Muscle of arm (tissue), 12 donors: ENCODE results near the gene ST6GALNAC4. TPM values are rescaled to one million over a fixed set of nuclear protein-coding genes. Genes with fewer than 3 reads are reported as not detected.
"Not testable (repeated sequence)": the region's sequence is repeated elsewhere in the genome, so short reads cannot be mapped to it uniquely, and the experiment has no call there.

Experiments used
- DNase-seq: peaks from one replicate; pipeline ENCODE4 v3.0.0-alpha.2; 2013
- polyA plus RNA-seq, 12 donors: library from polyadenylated mRNA; unstranded; fragments of 120-200 nt; gene quantifications; one replicate each; pipeline ENCODE4 v1.2.1, GENCODE V29; 2013; ENCODE audit not compliant: insufficient read length in 12 of 12

ST6GALNAC4 gene
- polyA plus RNA-seq, 12 donors: 20.8 to 50.5 (median 32.7) TPM; not detected in 1

GRCh38 chr9:127893392-127893791 is 23.4 kb downstream of the ST6GALNAC4 start:
- no peak for DNase-seq

- DNase-seq: no peak
Observed at GRCh38 chr9:127892831-127893230, 24.0 kb downstream of the ST6GALNAC4 start.

- DNase-seq: no peak
Observed at GRCh38 chr9:127890053-127890452, 26.8 kb downstream of the ST6GALNAC4 start.

GRCh38 chr9:127887792-127888191 is 29.0 kb downstream of the ST6GALNAC4 start:
- no peak for DNase-seq

- no peak for DNase-seq
Observed at GRCh38 chr9:127886401-127886972, 30.4 kb downstream of the ST6GALNAC4 start.

- DNase-seq: no peak
Observed at GRCh38 chr9:127885508-127886281, 31.1 kb downstream of the ST6GALNAC4 start.

- no peak for DNase-seq
Observed at GRCh38 chr9:127884976-127885490, 31.8 kb downstream of the ST6GALNAC4 start.

GRCh38 chr9:127884427-127884911 is 32.4 kb downstream of the ST6GALNAC4 start:
- no peak for DNase-seq

- DNase-seq: no peak
Observed at GRCh38 chr9:127883959-127884358, 32.9 kb downstream of the ST6GALNAC4 start.

- not testable (repeated sequence) for DNase-seq
Observed at GRCh38 chr9:127881715-127882114, 35.1 kb downstream of the ST6GALNAC4 start.

GRCh38 chr9:127880143-127880542 is 36.7 kb downstream of the ST6GALNAC4 start:
- DNase-seq: no peak

GRCh38 chr9:127878652-127879390 is 38.0 kb downstream of the ST6GALNAC4 start:
- DNase-seq: no peak

- DNase-seq: no peak
Observed at GRCh38 chr9:127878001-127878651, 38.7 kb downstream of the ST6GALNAC4 start.

- DNase-seq: no peak
Observed at GRCh38 chr9:127877566-127877998, 39.3 kb downstream of the ST6GALNAC4 start, which contains the start of gene AK1. TSS of gene AK1 (minus strand) at chr9:127877675. CDS start at chr9:127874617, 3,058 bp downstream.

- no peak for DNase-seq
Observed at GRCh38 chr9:127876764-127877562, 39.9 kb downstream of the ST6GALNAC4 start.

- DNase-seq: no peak
Observed at GRCh38 chr9:127876026-127876763, 40.6 kb downstream of the ST6GALNAC4 start.

- no peak for DNase-seq
Observed at GRCh38 chr9:127875306-127875966, 41.4 kb downstream of the ST6GALNAC4 start.

GRCh38 chr9:127874301-127875221 is 42.3 kb downstream of the ST6GALNAC4 start:
- no peak for DNase-seq
